ENCODE data around the gene RASGEF1C.

Gene RASGEF1C

DNA sequence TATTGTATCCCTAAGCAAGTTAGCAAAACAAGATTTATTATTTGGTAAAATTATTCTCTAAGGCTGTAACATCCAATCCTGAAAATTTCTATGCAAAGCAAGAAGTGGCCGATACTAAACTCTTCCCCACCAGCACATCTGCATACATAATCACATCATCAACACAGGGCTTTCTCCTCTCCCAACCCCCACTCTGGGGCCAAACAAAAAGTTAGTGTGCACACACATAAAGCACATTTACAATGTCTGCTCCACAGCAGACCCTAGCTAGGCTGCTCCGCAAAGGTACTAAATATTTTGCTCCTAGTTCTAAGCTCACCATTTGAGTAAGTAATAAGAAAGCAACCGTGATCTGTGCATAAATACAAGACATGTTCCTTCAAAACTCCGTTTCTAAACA, 141.0 kb downstream of the RASGEF1C start:
- H3K27ac ChIP-seq: no peak overlapping the region
- DNase-seq (ENCODE audit: low spot score): no peak
- POLR2A ChIA-PET (ENCODE audit: low non-redundant PET): no interaction called here
- TF ChIP-seq, protein P1, sequence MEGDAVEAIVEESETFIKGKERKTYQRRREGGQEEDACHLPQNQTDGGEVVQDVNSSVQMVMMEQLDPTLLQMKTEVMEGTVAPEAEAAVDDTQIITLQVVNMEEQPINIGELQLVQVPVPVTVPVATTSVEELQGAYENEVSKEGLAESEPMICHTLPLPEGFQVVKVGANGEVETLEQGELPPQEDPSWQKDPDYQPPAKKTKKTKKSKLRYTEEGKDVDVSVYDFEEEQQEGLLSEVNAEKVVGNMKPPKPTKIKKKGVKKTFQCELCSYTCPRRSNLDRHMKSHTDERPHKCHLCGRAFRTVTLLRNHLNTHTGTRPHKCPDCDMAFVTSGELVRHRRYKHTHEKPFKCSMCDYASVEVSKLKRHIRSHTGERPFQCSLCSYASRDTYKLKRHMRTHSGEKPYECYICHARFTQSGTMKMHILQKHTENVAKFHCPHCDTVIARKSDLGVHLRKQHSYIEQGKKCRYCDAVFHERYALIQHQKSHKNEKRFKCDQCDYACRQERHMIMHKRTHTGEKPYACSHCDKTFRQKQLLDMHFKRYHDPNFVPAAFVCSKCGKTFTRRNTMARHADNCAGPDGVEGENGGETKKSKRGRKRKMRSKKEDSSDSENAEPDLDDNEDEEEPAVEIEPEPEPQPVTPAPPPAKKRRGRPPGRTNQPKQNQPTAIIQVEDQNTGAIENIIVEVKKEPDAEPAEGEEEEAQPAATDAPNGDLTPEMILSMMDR (conservative IDR thresholded peaks at IDR 0.05; ENCODE audit: low read depth): no peak
- CTCF ChIA-PET: no interaction called here

DNA sequence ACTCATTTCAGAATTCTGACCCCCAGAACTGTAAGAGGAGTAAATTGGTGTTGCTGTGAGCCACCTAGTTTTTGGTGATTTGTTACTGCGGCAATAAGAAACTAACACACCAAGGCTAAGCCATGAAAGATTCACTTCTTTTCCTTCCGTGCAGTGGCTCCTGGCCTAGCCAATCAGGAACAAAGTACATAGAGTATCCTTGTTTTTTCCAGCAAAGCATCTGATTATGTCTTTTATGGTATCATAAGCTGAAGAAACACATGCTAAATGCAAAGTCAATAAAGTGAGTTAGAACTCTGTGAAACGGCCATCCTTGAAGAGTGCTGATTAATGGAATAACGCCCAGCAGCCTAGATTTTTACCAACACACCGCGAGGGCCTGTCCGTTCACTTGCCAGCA, 148.8 kb downstream of the RASGEF1C start:
- TF ChIP-seq, protein P1 (conservative IDR thresholded peaks at IDR 0.05; ENCODE audit: low read depth): no peak
- no peak for DNase-seq (ENCODE audit: low spot score)
- ChIA-PET POLR2A (ENCODE audit: low non-redundant PET) (no interaction called here), CTCF (interaction anchor here (0.7 kb wide), 1 partner anchor 1850 kb away, joined by 3 read pairs; no protein-coding TSS in a partner anchor)
- no peak overlapping the region for H3K27ac ChIP-seq

DNA sequence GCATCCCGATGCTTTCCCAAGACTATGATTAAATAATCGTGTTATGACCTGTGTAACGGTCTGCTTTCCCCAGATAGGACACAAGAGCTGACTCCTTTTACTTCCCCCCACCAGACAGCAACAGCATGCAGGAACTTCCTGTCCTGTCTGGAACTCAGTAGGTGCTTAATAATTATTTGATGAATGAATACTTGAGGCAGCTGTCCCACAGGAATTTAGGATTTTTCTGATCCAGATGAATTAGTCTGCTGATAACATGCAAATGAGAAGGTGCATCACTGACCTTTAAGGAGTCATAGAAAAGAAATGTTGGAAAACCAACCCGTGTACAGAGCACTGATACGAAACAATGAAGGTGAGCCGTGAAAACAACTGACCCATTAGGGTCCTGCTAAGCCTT, 149.7 kb downstream of the RASGEF1C start:
- no peak overlapping the region for H3K27ac ChIP-seq
- ChIA-PET POLR2A (ENCODE audit: low non-redundant PET) (no interaction called here), CTCF (interaction anchor here (0.5 kb wide), 1 partner anchor 180 kb away, joined by 3 read pairs; no protein-coding TSS in a partner anchor)
- DNase-seq (ENCODE audit: low spot score): no peak
- TF ChIP-seq, protein P1 (conservative IDR thresholded peaks at IDR 0.05; ENCODE audit: low read depth): no peak

DNA sequence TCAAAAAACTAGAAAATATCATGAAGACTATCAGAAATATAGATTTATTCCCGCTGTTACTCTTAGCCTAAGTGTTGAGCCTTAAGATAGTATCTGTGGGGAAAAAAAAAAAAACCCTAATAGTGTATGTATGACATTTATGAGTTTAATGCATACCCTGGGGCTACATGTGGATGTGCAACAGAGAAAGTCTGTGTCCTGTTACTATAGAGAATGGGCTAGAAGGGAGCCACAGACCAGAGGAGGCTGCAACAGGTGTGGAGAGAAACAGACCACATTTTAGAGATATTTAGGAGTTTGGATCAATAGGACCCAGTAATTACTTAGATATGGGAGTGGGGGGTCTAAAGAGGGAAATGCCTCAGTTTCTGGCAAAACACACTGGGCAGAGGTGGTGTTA, 152.9 kb downstream of the RASGEF1C start:
- POLR2A ChIA-PET (ENCODE audit: low non-redundant PET): no interaction called here

DNA sequence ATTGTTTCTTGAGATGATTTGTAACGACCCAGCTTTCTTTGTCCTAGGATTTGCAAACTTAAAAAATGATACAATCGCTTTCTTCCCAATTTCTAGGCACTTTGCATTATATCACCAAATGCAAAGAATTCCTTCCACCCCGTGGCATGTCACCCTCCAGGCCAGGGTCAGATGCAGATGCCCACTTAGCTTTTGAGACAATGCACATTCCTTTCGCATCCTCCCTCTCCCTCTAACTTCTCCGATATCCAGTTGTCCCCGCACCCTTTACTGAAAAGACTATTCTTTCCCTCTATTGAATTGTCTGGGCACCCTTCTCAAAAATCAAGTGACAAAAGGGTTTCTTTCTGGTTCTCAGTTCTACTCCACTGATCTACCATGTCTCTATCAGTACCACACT, 154.8 kb downstream of the RASGEF1C start:
- H3K27ac ChIP-seq: no peak overlapping the region
- TF ChIP-seq, protein P1 (conservative IDR thresholded peaks at IDR 0.05; ENCODE audit: low read depth): no peak
- no peak for DNase-seq (ENCODE audit: low spot score)
- POLR2A ChIA-PET (ENCODE audit: low non-redundant PET): no interaction called here
- CTCF ChIA-PET: no interaction called here

More for the DNA sequence above, 152.9 kb downstream of the RASGEF1C start:
- CTCF ChIA-PET: no interaction called here
- no peak for DNase-seq (ENCODE audit: low spot score)
- TF ChIP-seq, protein P1 (conservative IDR thresholded peaks at IDR 0.05; ENCODE audit: low read depth): no peak
- no peak overlapping the region for H3K27ac ChIP-seq

DNA sequence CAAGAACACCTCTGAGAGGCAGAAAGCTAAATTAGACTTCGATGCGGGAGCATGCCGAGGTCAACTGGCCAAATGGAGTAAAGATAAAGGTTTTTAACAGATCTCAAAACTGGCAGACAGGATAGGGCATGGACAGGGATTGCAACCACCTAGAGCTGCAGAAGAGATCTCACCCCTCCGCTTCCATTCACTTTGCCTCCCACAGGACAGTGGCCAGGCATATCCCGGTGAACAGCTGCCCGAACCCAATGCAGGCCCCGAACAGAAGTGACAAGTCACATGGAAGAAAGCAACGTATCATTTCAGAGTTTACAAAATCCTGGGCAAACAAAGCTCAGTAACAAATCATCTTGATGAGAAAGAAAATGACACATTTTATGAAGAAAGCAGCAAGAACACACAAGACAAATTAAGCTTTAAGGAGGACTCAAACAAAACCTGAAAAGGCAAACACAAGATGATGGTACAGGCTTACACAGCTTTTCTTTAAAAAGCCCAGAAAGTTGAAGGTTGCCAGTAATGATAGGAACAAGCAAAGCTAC, 155.9 kb downstream of the RASGEF1C start:
- TF ChIP-seq, protein P1 (conservative IDR thresholded peaks at IDR 0.05; ENCODE audit: low read depth): no peak
- CTCF ChIA-PET: no interaction called here

More for the DNA sequence above, 155.9 kb downstream of the RASGEF1C start:
- no peak for DNase-seq (ENCODE audit: low spot score)
- H3K27ac ChIP-seq: no peak overlapping the region
- POLR2A ChIA-PET (ENCODE audit: low non-redundant PET): no interaction called here
